Stimulated activated CD4-positive, alpha-beta T cell treated with anti-CD3 and anti-CD28 coated beads, Interleukin-1b, Interleukin-23, amount 100 ng/mL, for 1 hour (primary cell): ENCODE measurements around the gene P3H1.

Experiments used
- DNase-seq, 2 donors: peaks; one replicate each; pipeline ENCODE4 v3.0.0-alpha.2; 2020; ENCODE audit warnings: low read depth in 2 of 2

Gene P3H1

GRCh38 chr1:42743317-42744147 lies 23.3 kb downstream of the P3H1 start:
- no peak for DNase-seq

GRCh38 chr1:42742617-42743316 lies 24.1 kb downstream of the P3H1 start:
- no peak for DNase-seq

GRCh38 chr1:42742141-42742540 lies 24.7 kb downstream of the P3H1 start:
- DNase-seq, result no peak

- DNase-seq, result no peak
Observed at GRCh38 chr1:42741706-42742105, 25.1 kb downstream of the P3H1 start.

GRCh38 chr1:42740851-42741580 lies 25.8 kb downstream of the P3H1 start:
- no peak for DNase-seq

GRCh38 chr1:42739753-42740700 lies 26.8 kb downstream of the P3H1 start, which contains the start of gene CLDN19:
CLDN19 (minus strand) TSS chr1:42740236; CDS start chr1:42740063, 173 bp downstream.
- no peak for DNase-seq

GRCh38 chr1:42738678-42739226 lies 28.1 kb downstream of the P3H1 start:
- no peak for DNase-seq

- DNase-seq, result no peak
Observed at GRCh38 chr1:42737986-42738677, 28.7 kb downstream of the P3H1 start.

- DNase-seq, result no peak
Observed at GRCh38 chr1:42737257-42737656, 29.6 kb downstream of the P3H1 start.

- no peak for DNase-seq
Observed at GRCh38 chr1:42736571-42737200, 30.1 kb downstream of the P3H1 start.

- no peak for DNase-seq
Observed at GRCh38 chr1:42736152-42736551, 30.7 kb downstream of the P3H1 start.

GRCh38 chr1:42735477-42736105 lies 31.2 kb downstream of the P3H1 start:
- DNase-seq, result no peak

GRCh38 chr1:42735056-42735455 lies 31.8 kb downstream of the P3H1 start:
- no peak for DNase-seq

- DNase-seq, result no peak
Observed at GRCh38 chr1:42734201-42735035, 32.4 kb downstream of the P3H1 start.

- DNase-seq, result no peak
Observed at GRCh38 chr1:42733415-42734200, 33.2 kb downstream of the P3H1 start.

GRCh38 chr1:42732126-42732680 lies 34.6 kb downstream of the P3H1 start:
- no peak for DNase-seq

GRCh38 chr1:42731585-42731984 lies 35.2 kb downstream of the P3H1 start:
- no peak for DNase-seq
